Umbilical cord (tissue), 2 donors: ENCODE data around the gene DEFB132. TPM values are rescaled to one million over a fixed set of nuclear protein-coding genes. Genes with fewer than 3 reads are reported as not detected.
A peak's percentile ranks its signal among the peaks of the same experiment; 100 is the strongest.

Experiments
- DNase-seq: peaks from one replicate; pipeline ENCODE4 v3.0.0-alpha.2; 2015; ENCODE audit warnings: low spot score
- total RNA-seq: library from RNA; depleted of rRNA; stranded (reverse); fragments of >200 nt; gene quantifications from one replicate; pipeline ENCODE4 v1.2.3, GENCODE V29; 2014; ENCODE audit warnings: low replicate concordance; ENCODE audit not compliant: insufficient read depth

The DEFB132 gene
- total RNA-seq, 1 donor from 2014 or later: 2.4 TPM

DNA sequence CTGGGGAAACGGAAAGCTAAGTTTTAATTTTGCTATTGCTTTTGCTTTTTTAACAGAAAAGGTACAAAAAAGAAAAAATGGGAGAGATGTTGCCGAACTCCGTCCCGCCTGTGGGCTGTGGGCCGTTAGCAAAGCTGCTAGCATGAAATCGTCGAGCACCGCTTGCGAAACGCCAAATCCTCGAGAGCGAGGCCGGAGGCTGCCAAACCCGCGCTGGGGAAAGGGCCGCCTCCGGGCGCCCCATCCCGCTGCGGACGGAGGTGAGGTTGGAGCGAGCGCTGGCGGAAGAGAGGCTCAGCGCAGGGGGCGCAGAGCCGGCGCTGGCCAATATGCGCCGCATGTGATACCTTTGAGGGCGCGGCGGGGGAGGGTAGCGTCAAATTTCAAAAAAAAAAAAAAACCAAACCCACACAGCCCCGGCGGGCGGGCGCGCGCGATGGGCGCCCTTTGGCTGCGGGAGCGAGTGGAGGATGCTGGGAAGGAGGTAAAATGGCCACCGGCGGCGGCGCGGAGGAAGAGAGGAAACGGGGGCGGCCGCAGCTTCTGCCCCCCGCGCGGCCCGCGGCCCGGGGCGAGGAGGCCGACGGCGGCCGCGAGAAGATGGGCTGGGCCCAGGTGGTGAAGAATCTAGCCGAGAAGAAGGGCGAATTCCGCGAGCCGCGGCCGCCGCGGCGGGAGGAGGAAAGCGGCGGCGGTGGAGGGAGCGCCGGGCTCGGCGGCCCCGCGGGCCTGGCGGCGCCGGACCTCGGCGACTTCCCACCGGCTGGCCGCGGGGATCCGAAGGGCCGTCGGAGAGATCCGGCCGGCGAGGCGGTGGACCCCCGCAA, 39.8 kb downstream of the DEFB132 start, which contains the start of gene ZCCHC3:
Gene ZCCHC3, plus strand, starts transcription at position 473 of the 827 bp plus-strand sequence. Its CDS starts 17 bp downstream, at position 490.
- DNase-seq: peak; percentile 97

DNA sequence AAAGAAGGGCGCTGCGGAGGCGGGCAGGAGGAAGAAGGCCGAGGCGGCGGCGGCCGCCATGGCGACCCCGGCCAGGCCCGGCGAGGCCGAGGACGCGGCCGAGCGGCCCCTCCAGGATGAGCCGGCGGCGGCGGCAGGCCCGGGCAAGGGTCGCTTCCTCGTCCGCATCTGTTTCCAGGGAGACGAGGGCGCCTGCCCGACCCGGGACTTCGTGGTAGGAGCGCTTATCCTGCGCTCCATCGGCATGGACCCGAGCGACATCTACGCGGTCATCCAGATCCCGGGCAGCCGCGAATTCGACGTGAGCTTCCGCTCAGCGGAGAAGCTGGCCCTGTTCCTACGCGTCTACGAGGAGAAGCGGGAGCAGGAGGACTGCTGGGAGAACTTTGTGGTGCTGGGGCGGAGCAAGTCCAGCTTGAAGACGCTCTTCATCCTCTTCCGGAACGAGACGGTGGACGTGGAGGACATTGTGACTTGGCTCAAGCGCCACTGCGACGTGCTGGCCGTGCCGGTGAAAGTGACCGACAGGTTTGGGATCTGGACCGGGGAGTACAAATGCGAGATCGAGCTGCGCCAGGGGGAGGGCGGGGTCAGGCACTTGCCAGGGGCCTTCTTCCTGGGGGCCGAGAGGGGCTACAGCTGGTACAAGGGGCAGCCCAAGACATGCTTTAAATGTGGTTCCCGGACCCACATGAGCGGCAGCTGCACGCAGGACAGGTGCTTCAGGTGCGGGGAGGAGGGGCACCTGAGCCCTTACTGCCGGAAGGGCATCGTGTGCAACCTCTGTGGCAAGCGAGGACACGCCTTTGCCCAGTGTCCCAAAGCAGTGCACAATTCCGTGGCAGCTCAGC, 40.6 kb downstream of the DEFB132 start:
- DNase-seq: peak; percentile 72

DNA sequence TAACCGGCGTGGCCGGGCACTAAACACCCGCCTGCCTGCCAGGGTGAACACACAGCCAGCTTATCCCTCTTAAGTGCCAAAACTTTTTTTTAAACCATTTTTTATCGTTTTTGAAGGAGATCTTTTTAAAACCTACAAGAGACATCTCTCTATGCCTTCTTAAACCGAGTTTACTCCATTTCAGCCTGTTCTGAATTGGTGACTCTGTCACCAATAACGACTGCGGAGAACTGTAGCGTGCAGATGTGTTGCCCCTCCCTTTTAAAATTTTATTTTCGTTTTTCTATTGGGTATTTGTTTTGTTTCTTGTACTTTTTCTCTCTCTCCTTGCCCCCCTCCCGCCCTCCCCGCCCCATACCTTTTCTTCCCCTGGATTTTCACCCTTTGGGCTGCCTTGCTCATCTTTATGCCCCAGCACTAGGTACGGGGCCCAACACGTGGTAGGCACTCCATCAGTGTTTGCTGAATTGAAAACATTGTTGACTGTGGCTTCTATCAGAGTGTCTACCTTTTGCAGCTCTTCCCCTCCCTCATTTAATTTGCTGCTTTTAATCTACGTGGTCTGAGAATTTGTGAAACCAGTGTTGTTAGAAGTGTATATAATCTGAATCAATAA, 41.4 kb downstream of the DEFB132 start:
- no peak for DNase-seq

DNA sequence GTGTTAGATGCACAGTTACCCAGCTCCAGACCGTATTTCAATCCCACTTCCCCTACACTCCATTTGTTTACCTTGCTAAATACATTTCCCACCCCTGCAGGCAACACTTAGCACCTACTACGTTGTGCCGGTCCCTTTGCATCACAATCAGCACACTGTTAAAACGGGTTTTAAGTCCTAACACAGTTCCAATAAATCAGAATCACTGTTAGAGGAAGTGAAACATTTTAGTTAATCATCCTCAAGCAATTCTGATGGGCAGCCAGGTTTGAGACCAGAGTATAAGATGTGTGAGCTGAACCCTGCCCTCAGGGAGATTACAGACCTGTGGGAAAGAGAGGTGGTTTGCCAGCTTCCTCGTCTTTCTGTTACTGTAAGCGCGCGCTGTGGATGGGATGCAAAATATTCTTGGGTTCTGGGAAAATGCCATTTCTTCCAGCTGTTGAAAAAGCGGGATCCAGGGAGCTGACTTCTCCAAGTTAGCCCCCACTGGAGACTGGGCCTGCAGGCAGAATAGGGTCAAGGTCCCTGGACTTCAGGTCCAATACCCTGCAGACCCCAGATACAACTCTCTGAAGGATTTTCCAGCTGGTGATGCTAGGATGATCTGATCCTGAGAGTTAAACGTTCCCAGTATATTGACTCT, 42.9 kb downstream of the DEFB132 start:
- peak; percentile 45 for DNase-seq

DNA sequence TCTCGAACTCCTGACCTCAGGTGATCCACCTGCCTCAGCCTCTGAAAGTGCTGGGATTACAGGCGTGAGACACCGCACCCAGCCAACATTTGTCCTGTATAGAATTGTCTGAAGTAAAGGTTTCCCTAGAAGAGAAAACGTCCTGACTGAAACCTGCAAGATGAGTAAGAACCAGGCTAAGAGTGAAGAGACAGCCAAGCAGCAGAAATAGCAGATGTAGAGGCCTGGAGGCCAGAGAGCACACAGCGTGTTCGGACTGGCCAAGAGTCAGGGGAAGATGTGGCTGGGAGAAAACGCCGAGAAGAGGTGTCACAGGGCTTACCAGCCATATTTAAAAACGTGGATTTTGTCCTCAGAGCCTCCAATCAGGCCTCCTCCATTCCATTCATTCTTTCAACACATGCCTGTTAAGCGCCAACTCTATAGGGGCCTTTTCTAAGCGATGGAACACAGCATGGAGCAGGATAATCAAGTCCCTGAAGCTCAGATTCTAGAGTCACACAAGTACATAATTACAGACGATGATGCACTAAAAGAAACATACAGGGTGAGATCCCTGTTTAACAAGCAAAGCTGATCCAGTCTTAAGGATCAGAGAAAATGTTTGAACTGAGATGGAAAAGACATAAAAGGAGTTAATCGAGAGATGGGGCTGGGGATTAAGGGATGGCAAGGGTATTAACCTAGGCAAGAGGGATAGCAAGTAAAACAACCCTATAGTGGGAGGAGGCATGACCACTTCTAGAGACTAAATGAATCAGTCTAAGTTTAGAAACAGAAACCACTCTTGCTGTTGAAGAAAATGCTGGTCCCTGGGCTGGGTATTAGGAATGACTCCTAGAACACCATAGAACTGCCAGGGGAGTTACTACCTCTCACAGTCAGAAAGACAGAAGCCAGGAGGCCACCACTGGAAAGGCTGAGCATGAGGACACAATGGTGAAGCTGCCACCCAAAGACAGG, 44.6 kb downstream of the DEFB132 start:
- DNase-seq: peak; percentile 43

DNA sequence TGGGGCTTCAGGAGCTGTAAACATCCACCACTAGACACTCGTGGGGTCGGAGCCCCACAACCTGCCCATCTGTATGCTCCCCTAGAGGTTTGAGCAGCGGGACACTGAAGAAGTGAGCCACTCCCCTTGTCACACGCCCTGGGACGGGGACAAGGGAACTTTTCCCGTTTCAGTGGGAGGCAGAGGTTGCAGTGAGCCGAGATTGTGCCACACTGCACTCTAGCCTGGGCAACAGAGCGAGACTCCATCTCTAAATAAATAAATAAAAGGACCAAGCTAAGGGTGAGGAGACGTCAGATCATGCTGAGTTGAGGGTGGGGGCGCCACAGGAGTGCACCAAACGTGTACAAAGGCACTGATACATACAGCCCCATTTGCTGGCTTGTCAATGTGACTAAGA, 48.2 kb downstream of the DEFB132 start:
- no peak for DNase-seq

DNA sequence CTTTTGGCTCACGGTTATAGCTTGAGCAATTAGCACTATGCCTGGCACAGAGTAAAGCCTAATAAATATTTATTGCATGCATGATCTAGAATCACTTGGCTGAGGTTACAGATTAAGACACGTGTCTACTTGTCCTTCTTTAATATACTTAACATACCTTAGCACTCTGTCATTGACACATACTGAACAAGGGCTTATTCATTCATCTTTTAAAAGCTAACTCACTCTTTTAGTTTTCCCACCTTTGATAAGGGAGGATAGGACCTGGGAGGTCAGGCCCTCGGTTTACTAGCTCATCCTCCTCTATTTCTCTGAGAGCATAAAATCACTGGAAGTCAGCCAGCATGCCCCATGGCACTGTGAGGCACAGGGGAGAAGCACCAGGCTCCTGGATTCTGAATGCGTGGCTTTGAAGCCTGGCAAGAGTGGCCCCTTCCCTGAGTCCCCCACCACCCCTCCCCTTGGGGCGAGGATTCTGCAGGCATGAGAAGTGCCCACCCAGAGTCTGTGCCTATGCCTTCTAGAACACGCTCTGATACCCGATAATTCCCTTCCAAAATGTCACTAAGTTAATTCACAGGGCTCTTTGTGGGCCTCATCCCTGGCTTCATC, 51.0 kb downstream of the DEFB132 start:
- DNase-seq: no peak

DNA sequence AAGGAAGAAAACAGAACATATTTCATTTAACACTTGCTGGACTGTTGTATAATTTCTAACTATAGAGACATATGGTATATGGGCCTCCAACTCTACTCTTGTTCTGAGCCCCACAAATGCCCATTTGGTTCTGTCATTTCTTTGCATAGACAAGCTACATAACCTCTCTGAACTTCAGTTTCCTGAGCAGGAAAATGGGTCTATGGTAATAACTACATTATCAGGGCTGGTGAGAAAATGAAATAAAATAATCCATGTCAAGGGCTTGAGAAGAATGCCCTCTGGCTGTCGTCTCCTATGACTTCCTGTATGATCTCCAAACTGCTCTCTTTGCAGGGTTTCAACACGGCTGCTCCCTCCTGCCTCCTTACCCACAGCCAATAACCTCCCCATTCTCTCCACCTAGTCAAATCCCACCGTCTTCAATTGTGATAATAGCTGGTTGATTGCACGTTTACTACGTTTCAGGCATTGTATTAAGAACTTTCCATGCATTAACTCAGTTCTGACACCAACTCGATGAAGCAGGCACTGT, 51.8 kb downstream of the DEFB132 start:
- peak; percentile 71 for DNase-seq

DNA sequence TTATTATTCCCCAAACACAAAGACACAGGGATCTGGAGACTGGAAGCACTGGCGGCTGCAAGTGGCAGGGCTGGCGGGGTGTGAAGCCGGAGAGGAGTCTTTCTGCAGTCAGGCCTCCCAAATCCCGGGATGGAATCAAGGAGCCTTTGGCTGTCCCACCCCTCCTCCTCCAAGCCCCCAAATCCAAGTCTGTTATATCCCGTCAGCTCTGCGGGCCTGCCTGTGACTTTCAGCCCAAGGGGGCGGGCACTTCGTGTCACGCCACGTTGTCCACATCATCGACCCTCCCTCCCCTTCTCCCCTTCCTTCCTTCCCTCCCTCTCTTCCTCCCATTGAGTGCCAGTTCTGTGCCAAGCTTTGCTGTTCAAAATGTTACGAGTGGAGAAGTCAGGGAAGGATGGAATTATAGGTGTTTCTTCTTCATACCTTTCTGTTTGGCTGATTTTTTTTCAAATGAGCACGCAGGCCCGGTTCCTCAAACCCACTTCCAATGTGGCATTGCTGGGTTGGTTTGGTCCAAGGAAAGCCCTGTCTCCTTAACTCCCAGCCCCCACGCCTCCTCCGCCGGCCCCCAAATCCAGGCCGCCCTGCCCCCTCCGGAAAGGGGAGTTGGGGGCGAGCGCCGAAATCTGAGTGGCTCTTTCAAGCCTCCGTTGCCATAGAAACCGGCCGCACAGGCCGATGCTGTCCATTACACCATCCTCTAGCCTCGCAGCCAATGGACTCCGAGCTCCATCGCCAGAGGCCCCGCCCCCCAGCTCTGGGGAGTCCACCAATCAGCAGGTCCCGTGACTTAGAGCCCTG, 52.5 kb downstream of the DEFB132 start:
- DNase-seq: peak; percentile 100

DNA sequence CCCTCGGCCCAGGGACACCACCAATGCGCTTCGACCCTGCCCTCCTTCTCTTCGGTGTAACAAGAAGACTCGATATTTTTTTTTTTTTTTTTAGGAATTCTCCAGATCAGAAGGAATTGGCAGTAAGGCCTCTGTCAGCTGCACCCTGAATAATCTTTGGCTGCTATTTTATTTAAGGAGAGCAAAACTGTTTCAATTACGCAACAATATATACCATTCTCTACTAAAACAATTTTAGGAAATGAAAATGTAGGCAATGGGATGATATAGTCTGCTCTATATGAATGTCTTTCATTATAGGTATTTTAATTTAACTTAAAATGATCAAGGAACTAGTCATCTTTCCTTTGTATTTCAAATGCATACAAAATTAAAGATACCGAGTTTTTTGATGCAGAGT, 53.1 kb downstream of the DEFB132 start:
- DNase-seq: no peak

Other genes starting within 250 kb of the DEFB132 start
- not detected for gene DEFB125, start 170.1 kb upstream of the DEFB132 start, total RNA-seq
- not detected for gene DEFB126, start 115.1 kb upstream of the DEFB132 start, total RNA-seq
- gene DEFB127, start 100.3 kb upstream of the DEFB132 start, total RNA-seq: not detected
- not detected for gene DEFB128, start 68.0 kb upstream of the DEFB132 start, total RNA-seq
- not detected for gene DEFB129, start 30.5 kb upstream of the DEFB132 start, total RNA-seq
- gene C20orf96, start 33.0 kb downstream of the DEFB132 start, total RNA-seq: not detected
- gene ZCCHC3, start 39.8 kb downstream of the DEFB132 start, total RNA-seq: 40.0 TPM
- gene SOX12, start 67.8 kb downstream of the DEFB132 start, total RNA-seq: 4.1 TPM
- gene NRSN2, start 89.4 kb downstream of the DEFB132 start, total RNA-seq: 13.2 TPM
- gene TRIB3, start 123.0 kb downstream of the DEFB132 start, total RNA-seq: 10.8 TPM
- gene RBCK1, start 150.6 kb downstream of the DEFB132 start, total RNA-seq: 41.2 TPM
- 20.9 TPM for gene TBC1D20, start 204.8 kb downstream of the DEFB132 start, total RNA-seq